ENCODE data around the gene CPNE5. TPM values are rescaled to one million over a fixed set of nuclear protein-coding genes. Genes with fewer than 3 reads are reported as not detected.

The CPNE5 gene
- total RNA-seq, 2 donors from 2014 or later, result 2.2 to 3.9 TPM

DNA sequence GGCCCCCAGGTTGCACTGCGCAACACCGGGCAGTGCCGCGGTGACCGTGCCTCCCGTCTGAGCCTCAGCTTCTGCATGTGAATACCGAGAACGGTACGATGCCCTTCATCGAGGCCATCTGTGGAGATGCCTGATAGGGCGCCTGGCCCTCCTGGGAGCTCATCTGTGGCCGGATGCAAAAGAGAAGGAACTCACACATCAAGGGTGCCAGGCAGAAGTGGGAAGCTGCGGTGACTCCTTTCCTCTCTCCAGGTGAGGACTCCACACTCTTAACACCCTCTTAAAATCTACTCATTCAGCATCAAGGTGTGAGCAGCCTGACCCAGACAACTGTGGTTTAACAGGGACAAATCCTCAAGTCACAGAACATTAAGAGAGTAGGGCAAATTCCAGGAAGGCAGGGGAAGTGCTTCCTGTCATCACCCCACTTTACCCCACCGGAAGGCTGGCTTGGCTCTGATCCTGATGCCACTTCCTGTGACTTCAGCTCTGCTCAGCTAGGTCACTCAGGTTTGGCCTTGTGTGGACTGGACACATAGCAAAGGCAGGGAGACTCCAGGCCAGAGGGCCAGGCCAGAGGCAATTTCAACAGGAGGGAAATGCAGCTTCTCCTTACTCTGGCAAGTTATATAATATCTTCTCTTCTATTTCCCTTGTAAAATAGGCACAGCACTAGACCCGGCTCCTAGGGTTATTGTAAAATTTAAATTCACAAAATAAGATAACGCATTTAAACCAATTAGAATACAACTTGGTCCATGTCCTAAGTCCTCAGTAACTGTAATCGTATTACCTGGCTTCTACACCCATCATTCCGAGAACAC, 69.4 kb downstream of the CPNE5 start:
- H3K27me3 Mint-ChIP-seq, result no peaks in the 10 kb centered on the region
- ATAC-seq (replicated peaks), result peak; percentile 70
- H3K4me1 Mint-ChIP-seq, result peaks cover 29% of the 10 kb centered on the region
- no peaks in the 10 kb centered on the region for H3K9me3 Mint-ChIP-seq
- no peaks in the 10 kb centered on the region for H3K36me3 Mint-ChIP-seq (ENCODE audit: low read depth)
- peak overlapping the region; percentile 75 for H3K4me3 Mint-ChIP-seq
- peak overlapping the region; percentile 80 for H3K27ac Mint-ChIP-seq

DNA sequence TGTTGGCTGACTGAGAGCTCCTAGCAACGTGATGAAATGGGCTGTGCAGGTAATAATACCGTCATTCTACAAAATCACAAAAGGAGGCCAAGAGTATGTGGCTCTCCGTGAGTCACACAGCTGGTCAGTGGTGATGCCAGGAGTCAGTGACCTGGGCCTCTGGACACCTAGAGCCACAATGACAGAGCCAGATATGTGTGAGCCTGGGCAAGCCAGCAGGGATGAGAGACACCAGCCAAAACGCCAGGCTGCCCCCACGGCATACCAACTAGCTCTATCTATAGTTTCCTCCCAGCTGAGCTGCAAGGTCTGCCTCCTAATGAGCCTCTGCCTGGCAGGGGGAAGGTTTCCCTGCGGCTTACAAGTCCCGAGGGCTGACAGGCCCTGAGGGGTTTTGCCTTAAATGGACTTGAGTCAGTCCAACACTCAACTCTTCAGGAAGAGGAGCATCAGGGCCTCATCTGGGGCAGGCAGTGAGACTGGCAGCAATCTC, 70.0 kb downstream of the CPNE5 start:
- peak overlapping the region; percentile 75 for H3K4me3 Mint-ChIP-seq
- no peaks in the 10 kb centered on the region for H3K9me3 Mint-ChIP-seq
- peaks cover 29% of the 10 kb centered on the region for H3K4me1 Mint-ChIP-seq
- peak overlapping the region; percentile 80 for H3K27ac Mint-ChIP-seq
- ATAC-seq (replicated peaks), result peak; percentile 10
- no peaks in the 10 kb centered on the region for H3K27me3 Mint-ChIP-seq
- no peaks in the 10 kb centered on the region for H3K36me3 Mint-ChIP-seq (ENCODE audit: low read depth)

DNA sequence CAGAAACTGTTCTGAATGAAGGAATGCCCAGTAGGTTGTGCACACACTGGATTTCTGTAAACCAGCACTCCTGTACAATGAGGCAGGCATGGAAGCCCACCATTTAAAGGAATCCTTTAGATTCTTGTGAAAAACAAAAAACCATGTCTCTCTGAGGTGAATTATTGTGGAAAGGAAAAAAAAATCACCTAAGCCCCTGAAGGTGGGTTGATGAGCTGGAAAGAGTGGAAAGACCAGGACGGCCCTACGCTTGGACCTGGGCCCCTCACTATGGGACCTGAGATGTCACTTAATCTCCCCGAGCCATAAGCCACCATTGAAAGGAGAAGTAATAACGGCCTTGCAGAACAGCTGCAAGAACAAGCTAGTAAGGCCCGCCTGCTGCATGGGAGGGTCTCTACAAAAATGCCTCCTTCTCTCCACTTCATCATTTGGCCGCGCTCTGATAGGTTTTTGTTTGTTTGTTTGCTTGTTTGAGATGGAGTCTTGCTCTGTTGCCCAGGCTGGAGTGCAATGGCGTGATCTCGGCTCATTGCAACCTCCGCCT, 72.8 kb downstream of the CPNE5 start:
- no peaks in the 10 kb centered on the region for H3K36me3 Mint-ChIP-seq (ENCODE audit: low read depth)

DNA sequence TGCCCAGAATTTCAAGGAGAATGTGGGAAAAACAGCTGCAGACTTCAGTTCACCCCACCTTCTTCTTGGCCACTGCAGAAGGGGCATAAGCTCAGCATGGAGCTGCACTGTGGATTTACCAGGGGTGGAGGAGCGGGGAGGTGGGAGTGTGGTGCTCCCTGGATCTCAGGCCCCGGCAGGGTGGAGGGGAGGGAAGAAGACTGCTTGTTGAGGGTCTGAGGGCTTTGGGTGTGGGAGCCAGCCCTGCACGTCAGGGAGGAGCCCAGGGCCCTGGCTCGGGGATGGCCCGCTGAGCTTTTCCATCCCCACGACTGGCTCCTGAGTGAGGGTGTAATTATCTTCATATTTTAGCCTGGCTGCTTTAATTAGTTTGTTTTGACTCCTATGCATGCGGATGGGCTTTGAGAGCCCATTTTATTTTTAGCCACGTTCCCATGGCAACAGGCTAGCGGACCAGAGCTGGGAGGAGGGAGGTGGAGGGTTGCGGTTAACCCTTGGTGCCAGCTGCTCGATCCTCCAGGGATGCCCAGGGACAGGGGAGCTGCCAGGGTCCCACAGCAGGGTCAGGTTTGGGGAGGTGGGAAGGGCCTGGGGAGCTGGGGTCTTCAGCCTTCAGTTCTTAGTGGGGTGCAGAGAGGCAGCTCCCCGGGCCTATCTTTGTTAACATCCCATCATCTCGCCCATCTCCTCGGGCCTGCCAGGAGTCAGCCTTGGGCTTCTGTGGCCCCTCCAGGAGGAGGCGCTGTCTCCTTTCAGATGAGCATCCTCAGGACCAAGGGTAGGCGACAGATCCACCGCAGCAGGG, 73.4 kb downstream of the CPNE5 start:
- peak overlapping the region; percentile 46 for H3K27ac Mint-ChIP-seq
- peak; percentile 82 for ATAC-seq (replicated peaks)
- no peaks in the 10 kb centered on the region for H3K36me3 Mint-ChIP-seq (ENCODE audit: low read depth)
- no peak overlapping the region for H3K4me3 Mint-ChIP-seq
- no peaks in the 10 kb centered on the region for H3K27me3 Mint-ChIP-seq
- peaks cover 21% of the 10 kb centered on the region for H3K4me1 Mint-ChIP-seq
- H3K9me3 Mint-ChIP-seq, result no peaks in the 10 kb centered on the region

More for the DNA sequence above, 72.8 kb downstream of the CPNE5 start:
- peak overlapping the region; percentile 46 for H3K27ac Mint-ChIP-seq
- no peaks in the 10 kb centered on the region for H3K27me3 Mint-ChIP-seq
- H3K4me3 Mint-ChIP-seq, result no peak overlapping the region
- H3K9me3 Mint-ChIP-seq, result no peaks in the 10 kb centered on the region
- H3K4me1 Mint-ChIP-seq, result peaks cover 25% of the 10 kb centered on the region
- no peak for ATAC-seq (replicated peaks)

DNA sequence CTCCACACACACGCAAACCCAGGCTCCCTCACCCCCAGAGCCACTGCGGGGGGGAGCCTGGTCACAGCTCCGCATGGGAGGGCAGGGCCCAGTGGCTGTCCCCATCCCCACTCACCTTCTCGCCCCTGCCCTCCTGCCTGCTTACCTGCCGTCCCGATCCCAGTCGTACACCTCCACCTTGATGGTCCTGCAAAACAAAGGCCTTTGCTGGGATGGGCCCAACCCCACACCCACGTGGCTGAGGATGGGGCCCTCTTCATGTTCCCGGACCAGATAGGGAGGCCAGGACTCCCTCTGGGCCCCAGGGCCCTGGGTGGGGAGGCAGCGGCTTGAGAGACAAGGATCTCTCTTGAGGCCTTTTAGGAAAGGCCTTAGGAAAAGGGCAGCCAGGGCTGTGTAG, 74.1 kb downstream of the CPNE5 start:
- Mint-ChIP-seq H3K9me3 (no peaks in the 10 kb centered on the region), H3K4me3 (no peak overlapping the region), H3K27me3 (no peaks in the 10 kb centered on the region), H3K27ac (no peak overlapping the region), H3K36me3 (ENCODE audit: low read depth) (no peaks in the 10 kb centered on the region), H3K4me1 (peaks cover 15% of the 10 kb centered on the region)
- no peak for ATAC-seq (replicated peaks)

DNA sequence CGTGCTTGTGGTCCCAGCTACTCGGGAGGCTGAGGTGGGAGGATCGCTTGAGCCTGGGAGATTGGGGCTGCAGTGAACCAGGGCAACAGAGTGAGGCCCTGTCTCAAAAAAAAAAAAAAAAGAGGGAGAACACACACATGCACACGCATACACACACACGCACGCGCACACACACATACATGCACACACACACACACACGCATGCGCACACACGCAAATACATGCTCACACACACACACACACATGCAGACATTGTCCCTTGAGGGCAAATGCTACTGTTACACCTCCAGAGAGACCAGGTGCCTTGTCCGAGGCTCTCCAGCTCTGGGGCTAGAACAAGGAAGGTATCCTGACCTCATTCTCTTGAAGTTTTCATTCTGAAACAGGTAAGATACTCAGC, 77.1 kb downstream of the CPNE5 start:
- Mint-ChIP-seq H3K4me3 (no peak overlapping the region), H3K27ac (no peak overlapping the region), H3K36me3 (ENCODE audit: low read depth) (no peaks in the 10 kb centered on the region), H3K27me3 (no peaks in the 10 kb centered on the region), H3K9me3 (no peaks in the 10 kb centered on the region), H3K4me1 (peaks cover 6% of the 10 kb centered on the region)
- ATAC-seq (replicated peaks), result no peak

DNA sequence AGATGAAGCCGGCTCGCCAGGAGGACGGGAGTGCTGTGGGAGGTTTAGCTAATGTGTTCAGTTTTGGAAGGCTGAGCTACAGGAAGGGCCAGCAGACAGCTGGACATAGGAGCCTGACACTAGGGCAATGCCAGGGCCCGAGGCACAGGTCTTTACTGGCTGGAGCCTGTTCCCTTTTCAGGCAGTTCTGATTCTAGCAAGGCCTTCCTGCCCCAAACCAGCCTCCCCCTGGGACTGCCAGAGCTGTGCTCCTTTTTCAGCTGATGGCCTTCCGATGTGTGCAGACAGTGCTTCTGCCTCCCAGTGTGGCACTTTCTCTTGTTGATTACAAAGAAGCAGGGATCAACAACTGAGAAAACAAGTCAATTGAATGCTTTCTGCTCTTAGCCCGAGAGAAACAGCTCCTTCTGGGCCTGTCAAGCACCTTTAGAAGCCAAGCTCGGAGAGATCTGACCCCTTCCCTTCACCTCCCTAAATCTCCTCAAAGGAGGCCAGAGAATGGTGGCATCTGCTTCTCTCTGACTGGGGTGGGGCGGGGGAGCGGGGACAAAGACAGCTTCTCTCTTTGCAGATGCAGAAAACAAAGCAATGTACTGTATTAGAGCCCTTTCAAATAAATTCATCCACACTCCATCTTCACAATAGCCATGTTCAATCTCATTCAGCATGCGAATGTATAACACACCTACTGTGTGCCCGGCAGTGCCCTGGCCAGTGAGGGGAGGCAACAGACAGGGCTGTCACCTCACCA, 78.4 kb downstream of the CPNE5 start:
- Mint-ChIP-seq H3K9me3 (no peaks in the 10 kb centered on the region), H3K36me3 (ENCODE audit: low read depth) (no peaks in the 10 kb centered on the region), H3K27ac (no peak overlapping the region), H3K4me1 (peaks cover 18% of the 10 kb centered on the region), H3K27me3 (no peaks in the 10 kb centered on the region), H3K4me3 (no peak overlapping the region)
- no peak for ATAC-seq (replicated peaks)

DNA sequence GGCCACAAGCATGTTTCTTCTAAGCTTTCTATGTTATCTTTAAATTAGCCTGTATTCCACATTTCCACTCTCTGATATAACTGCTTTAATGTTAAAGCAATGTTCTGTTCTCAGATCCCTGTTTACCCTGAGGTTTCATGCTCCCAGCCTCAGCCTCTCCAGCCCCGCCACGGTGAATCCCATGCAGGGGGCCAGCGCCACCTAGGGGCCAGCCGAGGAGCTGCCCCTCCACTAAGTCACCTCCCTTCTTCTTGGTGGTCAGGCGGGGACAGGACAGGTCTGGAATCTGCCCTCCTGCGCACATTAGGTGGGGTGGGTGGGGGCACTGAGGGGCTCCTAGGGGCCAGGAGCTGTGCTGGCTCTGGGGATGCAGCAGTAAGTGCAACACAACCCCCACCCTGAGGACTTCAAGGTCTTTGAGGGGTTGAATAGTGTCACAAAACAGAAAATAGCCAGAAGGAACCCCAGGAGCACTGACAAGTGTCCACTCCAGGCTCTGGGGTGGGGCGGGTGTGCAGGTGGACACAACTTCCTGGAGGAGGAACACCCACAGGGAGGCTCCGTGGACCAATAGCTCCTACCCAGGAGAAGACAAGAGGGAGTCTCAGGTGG, 80.0 kb downstream of the CPNE5 start:
- peaks cover 28% of the 10 kb centered on the region for H3K4me1 Mint-ChIP-seq
- peak; percentile 33 for ATAC-seq (replicated peaks)
- H3K27ac Mint-ChIP-seq, result no peak overlapping the region

DNA sequence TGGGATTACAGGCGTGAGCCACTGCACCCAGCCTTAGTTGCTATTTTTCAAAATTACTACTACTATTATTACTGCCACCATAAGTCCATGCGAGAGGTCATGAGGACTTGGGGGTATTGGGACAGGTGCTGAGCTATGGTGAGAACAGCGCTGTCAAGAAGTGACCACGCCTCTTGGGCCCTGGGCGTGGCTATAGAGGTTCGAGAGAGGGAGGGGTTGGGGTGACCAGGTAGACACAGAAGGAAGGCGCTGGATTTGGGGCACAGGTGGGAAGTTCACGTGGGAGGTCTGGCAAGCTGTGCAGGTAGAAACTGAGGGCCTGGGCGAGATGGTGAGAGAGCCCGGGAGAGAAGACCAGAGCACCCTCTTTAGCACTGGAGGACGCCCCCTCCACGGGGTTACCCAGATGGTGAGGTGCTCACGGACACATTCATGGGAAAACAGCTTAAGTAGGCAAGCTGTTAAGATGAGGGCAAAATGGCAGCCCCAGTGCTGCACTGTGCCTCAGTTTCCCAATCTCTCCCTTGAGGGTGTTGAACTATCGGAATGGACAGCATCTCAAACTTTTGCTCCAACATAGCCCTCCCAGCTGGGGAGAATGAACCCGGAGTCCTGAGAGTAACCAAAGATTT, 80.6 kb downstream of the CPNE5 start:
- H3K4me1 Mint-ChIP-seq, result peaks cover 30% of the 10 kb centered on the region

More for the DNA sequence above, 80.0 kb downstream of the CPNE5 start:
- Mint-ChIP-seq H3K9me3 (no peaks in the 10 kb centered on the region), H3K4me3 (no peak overlapping the region), H3K36me3 (ENCODE audit: low read depth) (no peaks in the 10 kb centered on the region), H3K27me3 (no peaks in the 10 kb centered on the region)

DNA sequence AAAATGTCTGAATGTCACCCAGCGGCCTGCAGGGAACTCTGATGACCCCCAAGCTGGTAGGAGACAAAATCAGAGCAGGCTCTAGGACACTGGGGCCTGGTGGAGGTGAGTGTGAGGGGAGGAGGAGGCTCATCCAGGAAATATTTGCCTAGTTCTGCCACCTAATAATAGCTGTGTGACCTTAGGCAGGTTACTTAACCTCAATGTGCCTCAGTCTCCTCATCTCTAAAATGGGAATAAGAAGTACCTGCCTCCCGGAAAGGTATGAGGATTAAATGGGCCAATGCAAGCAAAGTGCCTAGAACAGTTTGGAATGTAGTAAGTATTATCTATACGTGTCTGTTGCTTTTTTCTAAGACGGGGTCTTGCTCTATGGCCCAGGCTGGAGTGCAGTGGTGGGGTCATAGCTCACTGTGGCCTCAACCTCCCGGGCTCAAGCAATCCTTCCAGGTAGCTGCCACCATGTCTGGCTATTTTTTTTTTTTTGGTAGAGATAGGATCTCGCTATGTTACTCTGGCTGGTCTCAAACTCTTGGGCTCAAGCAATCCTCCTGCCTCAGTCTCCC, 81.2 kb downstream of the CPNE5 start:
- H3K4me1 Mint-ChIP-seq, result peaks cover 30% of the 10 kb centered on the region
- no peak overlapping the region for H3K4me3 Mint-ChIP-seq
- peak overlapping the region; percentile 84 for H3K27ac Mint-ChIP-seq
- H3K36me3 Mint-ChIP-seq (ENCODE audit: low read depth), result no peaks in the 10 kb centered on the region
- ATAC-seq (replicated peaks), result no peak
- H3K9me3 Mint-ChIP-seq, result no peaks in the 10 kb centered on the region
- H3K27me3 Mint-ChIP-seq, result no peaks in the 10 kb centered on the region

More for the DNA sequence above, 80.6 kb downstream of the CPNE5 start:
- Mint-ChIP-seq H3K9me3 (no peaks in the 10 kb centered on the region), H3K27me3 (no peaks in the 10 kb centered on the region), H3K27ac (no peak overlapping the region), H3K4me3 (no peak overlapping the region), H3K36me3 (ENCODE audit: low read depth) (no peaks in the 10 kb centered on the region)
- ATAC-seq (replicated peaks), result no peak

DNA sequence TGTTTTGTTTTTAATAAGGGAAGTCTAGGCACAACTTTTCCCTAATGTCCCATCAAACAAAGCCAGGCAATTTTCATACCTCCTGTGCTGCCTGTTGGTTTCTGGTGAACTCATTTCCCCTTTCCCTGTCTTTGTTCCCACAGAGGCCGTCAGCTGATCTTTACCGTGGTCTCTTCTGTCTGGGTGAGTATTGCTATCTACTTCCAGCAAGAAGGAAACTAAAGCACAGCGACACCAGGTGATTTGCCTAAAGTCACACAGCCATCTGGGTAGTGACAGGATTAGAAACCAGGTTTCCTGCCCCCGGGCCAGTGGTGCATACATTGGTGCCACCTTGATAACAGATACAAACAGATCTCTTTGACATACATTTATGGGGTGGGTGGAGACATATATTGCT, 82.0 kb downstream of the CPNE5 start:
- H3K4me1 Mint-ChIP-seq, result peaks cover 33% of the 10 kb centered on the region
- peak; percentile 13 for ATAC-seq (replicated peaks)
- H3K36me3 Mint-ChIP-seq (ENCODE audit: low read depth), result no peaks in the 10 kb centered on the region
- peak overlapping the region; percentile 84 for H3K27ac Mint-ChIP-seq
- peak overlapping the region; percentile 74 for H3K4me3 Mint-ChIP-seq
- no peaks in the 10 kb centered on the region for H3K9me3 Mint-ChIP-seq
- no peaks in the 10 kb centered on the region for H3K27me3 Mint-ChIP-seq

DNA sequence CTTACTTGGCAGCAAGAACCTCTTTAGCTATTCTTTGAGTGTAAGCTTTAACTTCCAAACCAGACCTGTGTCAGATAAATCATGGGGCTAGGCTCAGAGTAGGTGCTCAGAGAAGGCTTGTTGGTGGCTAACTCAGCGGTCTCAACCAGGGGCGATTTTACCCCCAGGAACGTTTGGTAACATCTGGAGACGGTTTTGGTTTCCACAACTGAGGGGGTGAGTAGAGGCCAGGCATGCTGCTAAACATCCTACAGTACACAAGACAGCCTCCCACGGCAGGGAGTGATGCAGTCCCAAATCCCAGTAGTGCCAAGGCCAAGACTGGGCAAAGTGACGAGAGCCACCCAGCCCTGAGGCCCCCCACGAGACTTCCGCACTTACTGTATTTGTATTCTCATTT, 82.5 kb downstream of the CPNE5 start:
- Mint-ChIP-seq H3K27ac (peak overlapping the region; percentile 84), H3K4me1 (peaks cover 35% of the 10 kb centered on the region), H3K4me3 (peak overlapping the region; percentile 74), H3K27me3 (no peaks in the 10 kb centered on the region), H3K9me3 (no peaks in the 10 kb centered on the region), H3K36me3 (ENCODE audit: low read depth) (no peaks in the 10 kb centered on the region)
- ATAC-seq (replicated peaks), result no peak

Data from activated T-helper 17 cell treated with anti-CD3 and anti-CD28 coated beads, Interleukin-2, amount 50 U/mL, for 72 hours (primary cell).